Measurements from ENCODE around the gene UBE2I. TPM values are rescaled to one million over a fixed set of nuclear protein-coding genes. Genes with fewer than 3 reads are reported as not detected.

UBE2I gene
- total and polyA plus RNA-seq, 2 donors (not counting 1 experiment from before 2014, with no cell fraction given), result 152 to 265 TPM

GRCh38 chr16:1319041-1319440 is 9.6 kb downstream of the UBE2I start:
- intact Hi-C loops (cut with micrococcal nuclease), result no loop called here
- Histone ChIP-seq H3K27me3 (replicated peaks in 1 of 4; ENCODE audit: control extremely low read depth in 1 of 4, control insufficient read depth in 3 of 4, insufficient read depth in 4 of 4, low read length in 3 of 4) (no peaks in the 10 kb centered on the region), H3K4me1 (ENCODE audit: control insufficient read depth in 2 of 2, insufficient read depth in 2 of 2, low read length in 2 of 2) (no peaks in the 10 kb centered on the region), H2AFZ (ENCODE audit: insufficient read depth, low read depth, low read length, poor library complexity, severe bottlenecking) (no peak overlapping the region), H4K20me1 (ENCODE audit: control insufficient read depth, insufficient read depth, low read length, poor library complexity, severe bottlenecking) (peaks cover 87% of the 10 kb centered on the region), H3K79me2 (ENCODE audit: control insufficient read depth, insufficient read depth, low read length) (peaks cover 67% of the 10 kb centered on the region), H3K4me3 (ENCODE audit: control extremely low read depth in 1 of 5, extremely low read depth in 1 of 5, insufficient read depth in 1 of 5, low read depth in 2 of 5, low read length in 4 of 5) (no peak overlapping the region), H3K4me2 (replicated peaks; ENCODE audit: low read depth, low read length, poor library complexity, severe bottlenecking) (no peak overlapping the region), H3K9ac (ENCODE audit: low read length) (no peak overlapping the region), H3K9me3 (ENCODE audit: control extremely low read depth in 1 of 3, control insufficient read depth in 2 of 3, insufficient read depth in 1 of 3, low read length in 2 of 3) (no peaks in the 10 kb centered on the region), H3K27ac (ENCODE audit: low read length in 2 of 2) (no peak overlapping the region), H3K36me3 (replicated peaks in 1 of 2; ENCODE audit: control extremely low read depth in 1 of 2, control insufficient read depth in 1 of 2, extremely low read depth in 1 of 2, insufficient read depth in 2 of 2, low read length in 1 of 2) (peaks cover 0 to 88% of the 10 kb centered on the region in 2 experiments)
- Mint-ChIP-seq H3K27ac (peak overlapping the region; percentile 24), H3K9me3 (ENCODE audit: insufficient read depth) (no peaks in the 10 kb centered on the region), H3K4me3 (no peak overlapping the region), H3K4me1 (peaks cover 8% of the 10 kb centered on the region), H3K27me3 (no peaks in the 10 kb centered on the region)
- DNase-seq (no peak), ATAC-seq (ENCODE audit: low read depth) (no peak)
- ChIA-PET POLR2A (no interaction called here), CTCF (no interaction called here)
- 95% methylated on average over 33 of the region's 33 CpGs for WGBS (ENCODE audit: insufficient coverage)
- TF ChIP-seq EZH2 (IDR thresholded peaks at IDR 0.05; ENCODE audit: borderline replicate concordance, insufficient read depth, low read depth, low read length, poor library complexity, severe bottlenecking) (no peak), CTCF (IDR thresholded peaks at IDR 0.05) (no peak)

- H3K9me3 ChIP-seq (ENCODE audit: control extremely low read depth in 1 of 3, control insufficient read depth in 2 of 3, insufficient read depth in 1 of 3, low read length in 2 of 3), result no peaks in the 10 kb centered on the region
- TF ChIP-seq CTCF (IDR thresholded peaks at IDR 0.05), result no peak
- TF ChIP-seq EZH2 (IDR thresholded peaks at IDR 0.05; ENCODE audit: borderline replicate concordance, insufficient read depth, low read depth, low read length, poor library complexity, severe bottlenecking), result no peak
- WGBS (ENCODE audit: insufficient coverage), result 87% methylated on average over 11 of the region's 12 CpGs
- no peaks in the 10 kb centered on the region for H3K27me3 ChIP-seq (replicated peaks in 1 of 4; ENCODE audit: control extremely low read depth in 1 of 4, control insufficient read depth in 3 of 4, insufficient read depth in 4 of 4, low read length in 3 of 4)
- H4K20me1 ChIP-seq (ENCODE audit: control insufficient read depth, insufficient read depth, low read length, poor library complexity, severe bottlenecking), result peaks cover 81% of the 10 kb centered on the region
- CTCF ChIA-PET, result no interaction called here
- H3K27me3 Mint-ChIP-seq, result no peaks in the 10 kb centered on the region
- DNase-seq, result no peak
- intact Hi-C loops (cut with micrococcal nuclease), result no loop called here
- no peak overlapping the region for H3K27ac Mint-ChIP-seq
- H3K4me1 Mint-ChIP-seq, result peaks cover 4% of the 10 kb centered on the region
- H3K36me3 ChIP-seq (replicated peaks in 1 of 2; ENCODE audit: control extremely low read depth in 1 of 2, control insufficient read depth in 1 of 2, extremely low read depth in 1 of 2, insufficient read depth in 2 of 2, low read length in 1 of 2), result peaks cover 0 to 88% of the 10 kb centered on the region in 2 experiments
- no peaks in the 10 kb centered on the region for H3K9me3 Mint-ChIP-seq (ENCODE audit: insufficient read depth)
- ATAC-seq (ENCODE audit: low read depth), result no peak
- POLR2A ChIA-PET, result interaction anchor here (0.6 kb wide), 1 partner anchor 26 kb away, joined by 3 read pairs; no protein-coding TSS in a partner anchor
- no peak overlapping the region for H3K4me3 Mint-ChIP-seq
- H3K79me2 ChIP-seq (ENCODE audit: control insufficient read depth, insufficient read depth, low read length), result peaks cover 57% of the 10 kb centered on the region
- no peak overlapping the region for H3K9ac ChIP-seq (ENCODE audit: low read length)
- H3K27ac ChIP-seq (ENCODE audit: low read length in 2 of 2), result no peak overlapping the region
- H2AFZ ChIP-seq (ENCODE audit: insufficient read depth, low read depth, low read length, poor library complexity, severe bottlenecking), result no peak overlapping the region
- H3K4me1 ChIP-seq (ENCODE audit: control insufficient read depth in 2 of 2, insufficient read depth in 2 of 2, low read length in 2 of 2), result no peaks in the 10 kb centered on the region
- no peak overlapping the region for H3K4me2 ChIP-seq (replicated peaks; ENCODE audit: low read depth, low read length, poor library complexity, severe bottlenecking)
- no peak overlapping the region for H3K4me3 ChIP-seq (ENCODE audit: control extremely low read depth in 1 of 5, extremely low read depth in 1 of 5, insufficient read depth in 1 of 5, low read depth in 2 of 5, low read length in 4 of 5)
These were observed 10.7 kb downstream of the UBE2I start for GRCh38 chr16:1320097-1320496.

Data from B cell (primary cell).